GM19025 (cell line): ENCODE data around the gene MTCL3.
A peak's percentile ranks its signal among the peaks of the same experiment; 100 is the strongest.

Experiments used
- ATAC-seq: cut with Tn5 transposase; IDR thresholded peaks from one replicate; pipeline ENCODE4 v1.9.1; 2021; ENCODE audit warnings: mild to moderate bottlenecking, low read depth, moderate library complexity; ENCODE audit not compliant: unreplicated experiment

Gene MTCL3

GRCh38 chr6:127515794-127516661 lies 3.1 kb downstream of the MTCL3 start:
- ATAC-seq: peak; percentile 61

GRCh38 chr6:127515234-127515793 lies 3.8 kb downstream of the MTCL3 start:
- peak; percentile 16 for ATAC-seq

- ATAC-seq: no peak
These were observed 4.3 kb downstream of the MTCL3 start for GRCh38 chr6:127514773-127515227.

GRCh38 chr6:127514179-127514772 lies 4.9 kb downstream of the MTCL3 start:
- ATAC-seq: no peak

GRCh38 chr6:127513425-127513824 lies 5.7 kb downstream of the MTCL3 start:
- no peak for ATAC-seq

GRCh38 chr6:127510876-127511275 lies 8.3 kb downstream of the MTCL3 start:
- no peak for ATAC-seq

- ATAC-seq: no peak
These were observed 12.2 kb downstream of the MTCL3 start for GRCh38 chr6:127506894-127507293.

GRCh38 chr6:127503022-127503421 lies 16.1 kb downstream of the MTCL3 start:
- ATAC-seq: no peak

GRCh38 chr6:127497410-127497809 lies 21.7 kb downstream of the MTCL3 start:
- ATAC-seq: no peak

GRCh38 chr6:127496471-127496870 lies 22.7 kb downstream of the MTCL3 start:
- no peak for ATAC-seq

- no peak for ATAC-seq
These were observed 24.8 kb downstream of the MTCL3 start for GRCh38 chr6:127494240-127494767.

GRCh38 chr6:127489248-127489647 lies 29.9 kb downstream of the MTCL3 start:
- no peak for ATAC-seq

GRCh38 chr6:127486934-127487333 lies 32.2 kb downstream of the MTCL3 start:
- ATAC-seq: no peak

GRCh38 chr6:127484212-127484863 lies 34.8 kb downstream of the MTCL3 start:
- peak; percentile 97 for ATAC-seq

GRCh38 chr6:127483399-127484055 lies 35.6 kb downstream of the MTCL3 start:
- ATAC-seq: peak; percentile 20

- ATAC-seq: no peak
These were observed 36.8 kb downstream of the MTCL3 start for GRCh38 chr6:127482325-127482724.

- ATAC-seq: no peak
These were observed 37.5 kb downstream of the MTCL3 start for GRCh38 chr6:127481628-127482027.

GRCh38 chr6:127481111-127481510 lies 38.0 kb downstream of the MTCL3 start:
- ATAC-seq: no peak

- no peak for ATAC-seq
These were observed 41.5 kb downstream of the MTCL3 start for GRCh38 chr6:127477658-127478057.

- no peak for ATAC-seq
These were observed 43.3 kb downstream of the MTCL3 start for GRCh38 chr6:127475823-127476176.
